OCI-LY7 (cell line): ENCODE results near the gene SERGEF. TPM values are rescaled to one million over a fixed set of nuclear protein-coding genes. Genes with fewer than 3 reads are reported as not detected.

Experiments used
- BruUV-seq: library from RNA; stranded (reverse); fragments of 400-500 nt; replicated peaks from 2 replicates; lab custom pipeline; 2021; lab: Mats Ljungman, UMichigan
- CTCF ChIA-PET: fragments of 300-600 bp; sonication (Branson Sonifier 250); formaldehyde crosslinking; loops from one replicate; lab custom pipeline; 2022; ENCODE audit warnings: antibody characterized with exemption; ENCODE audit not compliant: unreplicated experiment; lab: Charles Lee
- POLR2A ChIA-PET: fragments of 300-600 bp; sonication (Branson Sonifier 250); formaldehyde crosslinking; loops from one replicate; lab custom pipeline; 2022; ENCODE audit warnings: antibody characterized with exemption; lab: Charles Lee
- DNase-seq: peaks from one replicate; pipeline ENCODE4 v3.0.0-alpha.2; 2015; ENCODE audit warnings: low spot score
- H2AFZ ChIP-seq: fragments of 200-600 bp; sonication (generic), shearing (Covaris generic); 2 replicates; pipeline ENCODE4 v1.6.1; 2014; ENCODE audit warnings: mild to moderate bottlenecking, antibody characterized with exemption, low read length, moderate library complexity
- H3K27ac ChIP-seq: fragments of 200-600 bp; sonication (generic); 2 replicates; pipeline ENCODE4 v1.5.1; 2014; ENCODE audit warnings: mixed run types, low read depth, mild to moderate bottlenecking, moderate library complexity, low read length, inconsistent platforms; ENCODE audit not compliant: poor library complexity, severe bottlenecking
- H3K36me3 ChIP-seq: fragments of 200-600 bp; sonication (generic); 2 replicates; pipeline ENCODE4 v1.6.1; 2014; ENCODE audit warnings: mild to moderate bottlenecking, antibody characterized with exemption, low read length, moderate library complexity, mixed read lengths; ENCODE audit not compliant: insufficient read depth
- H3K4me1 ChIP-seq: fragments of 200-600 bp; sonication (generic); 2 replicates; pipeline ENCODE4 v1.5.1; 2014; ENCODE audit warnings: mild to moderate bottlenecking, low read length; ENCODE audit not compliant: insufficient read depth, poor library complexity, severe bottlenecking
- H3K4me2 ChIP-seq: fragments of 200-600 bp; sonication (generic); 2 replicates; pipeline ENCODE4 v1.6.1; 2014; ENCODE audit warnings: mild to moderate bottlenecking, low read length
- H3K4me3 ChIP-seq: fragments of 200-600 bp; sonication (generic); 2 replicates; pipeline ENCODE4 v1.5.1; 2014; ENCODE audit warnings: mild to moderate bottlenecking, low read depth, low read length; ENCODE audit not compliant: poor library complexity, severe bottlenecking
- H3K79me2 ChIP-seq: fragments of 200-600 bp; sonication (generic); 2 replicates; pipeline ENCODE4 v1.6.1; 2016; ENCODE audit warnings: low read depth, mild to moderate bottlenecking, low read length, moderate library complexity, mixed read lengths; ENCODE audit not compliant: insufficient read depth
- H3K9me2 ChIP-seq: fragments of 200-600 bp; sonication (generic); 2 replicates; pipeline ENCODE4 v1.6.1; 2016; ENCODE audit warnings: mild to moderate bottlenecking, low read length, mixed read lengths; ENCODE audit not compliant: insufficient read depth
- H3K9me3 ChIP-seq: fragments of 200-600 bp; sonication (generic); 2 replicates; pipeline ENCODE4 v1.6.1; 2014; ENCODE audit warnings: mild to moderate bottlenecking, mixed run types, low read length, mixed read lengths
- H4K20me1 ChIP-seq: fragments of 200-600 bp; sonication (generic); 2 replicates; pipeline ENCODE4 v1.6.1; 2014; ENCODE audit warnings: mild to moderate bottlenecking, antibody characterized with exemption, low read length, moderate library complexity, mixed read lengths; ENCODE audit not compliant: insufficient read depth
- EZH2phosphoT487 ChIP-seq: fragments of 200-600 bp; sonication (generic); IDR thresholded peaks from 2 replicates; pipeline ENCODE4 v1.6.1; 2018; ENCODE audit warnings: low read depth, borderline replicate concordance, mild to moderate bottlenecking, mixed run types, antibody characterized with exemption, low read length, moderate library complexity, mixed read lengths
- intact Hi-C: fragments of 100-400 bp; cut with micrococcal nuclease; formaldehyde crosslinking; loops from one replicate; pipeline ENCODE4 v1.10.0; 2022; ENCODE audit not compliant: unreplicated experiment
- total RNA-seq, 2 experiments: library from RNA; depleted of rRNA in 1 of 2; stranded (reverse); fragments of >200 nt in 1 of 2; shearing (Covaris generic) in 1 of 2; gene quantifications; 2 replicates each; pipeline ENCODE4 v1.2.3, GENCODE V29; 2014 to 2022
- TF ChIP-seq, protein P1 (sequence below): fragments of 200-600 bp; sonication (generic); conservative IDR thresholded peaks from 2 replicates; pipeline ENCODE4 v1.5.1; 2014; ENCODE audit warnings: mild to moderate bottlenecking, antibody characterized with exemption, low read length, moderate library complexity, mixed read lengths

The SERGEF gene
- total RNA-seq, 2 experiments from 2014 or later: 35.4 to 42.2 TPM

GRCh38 chr11:17794981-17795380 lies 217.9 kb downstream of the SERGEF start:
- Histone ChIP-seq H3K9me2 (no peaks in the 10 kb centered on the region), H3K9me3 (no peaks in the 10 kb centered on the region), H2AFZ (no peak overlapping the region), H3K79me2 (no peaks in the 10 kb centered on the region), H3K36me3 (no peaks in the 10 kb centered on the region), H3K4me1 (no peaks in the 10 kb centered on the region), H4K20me1 (no peaks in the 10 kb centered on the region), H3K4me2 (no peak overlapping the region), H3K4me3 (no peak overlapping the region), H3K27ac (no peak overlapping the region)
- BruUV-seq: no TSS peak
- ChIA-PET CTCF (no interaction called here), POLR2A (no interaction called here)
- no peak for DNase-seq
- intact Hi-C loops: no loop called here
- no peak for TF ChIP-seq EZH2phosphoT487
- TF ChIP-seq, protein P1, sequence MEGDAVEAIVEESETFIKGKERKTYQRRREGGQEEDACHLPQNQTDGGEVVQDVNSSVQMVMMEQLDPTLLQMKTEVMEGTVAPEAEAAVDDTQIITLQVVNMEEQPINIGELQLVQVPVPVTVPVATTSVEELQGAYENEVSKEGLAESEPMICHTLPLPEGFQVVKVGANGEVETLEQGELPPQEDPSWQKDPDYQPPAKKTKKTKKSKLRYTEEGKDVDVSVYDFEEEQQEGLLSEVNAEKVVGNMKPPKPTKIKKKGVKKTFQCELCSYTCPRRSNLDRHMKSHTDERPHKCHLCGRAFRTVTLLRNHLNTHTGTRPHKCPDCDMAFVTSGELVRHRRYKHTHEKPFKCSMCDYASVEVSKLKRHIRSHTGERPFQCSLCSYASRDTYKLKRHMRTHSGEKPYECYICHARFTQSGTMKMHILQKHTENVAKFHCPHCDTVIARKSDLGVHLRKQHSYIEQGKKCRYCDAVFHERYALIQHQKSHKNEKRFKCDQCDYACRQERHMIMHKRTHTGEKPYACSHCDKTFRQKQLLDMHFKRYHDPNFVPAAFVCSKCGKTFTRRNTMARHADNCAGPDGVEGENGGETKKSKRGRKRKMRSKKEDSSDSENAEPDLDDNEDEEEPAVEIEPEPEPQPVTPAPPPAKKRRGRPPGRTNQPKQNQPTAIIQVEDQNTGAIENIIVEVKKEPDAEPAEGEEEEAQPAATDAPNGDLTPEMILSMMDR: no peak

GRCh38 chr11:17793642-17794170 lies 219.1 kb downstream of the SERGEF start:
- TF ChIP-seq, protein P1: no peak
- no peak for TF ChIP-seq EZH2phosphoT487
- ChIA-PET POLR2A (interaction anchor here (1.2 kb wide), 1 partner anchor 118 kb away, joined by 3 read pairs; no protein-coding TSS in a partner anchor), CTCF (no interaction called here)
- H3K36me3 ChIP-seq: no peaks in the 10 kb centered on the region
- no peak overlapping the region for H3K27ac ChIP-seq
- no TSS peak for BruUV-seq
- no peak overlapping the region for H3K4me3 ChIP-seq
- H4K20me1 ChIP-seq: no peaks in the 10 kb centered on the region
- no peaks in the 10 kb centered on the region for H3K9me3 ChIP-seq
- no peaks in the 10 kb centered on the region for H3K9me2 ChIP-seq
- no peak overlapping the region for H2AFZ ChIP-seq
- H3K79me2 ChIP-seq: no peaks in the 10 kb centered on the region
- no peaks in the 10 kb centered on the region for H3K4me1 ChIP-seq
- no peak overlapping the region for H3K4me2 ChIP-seq
- DNase-seq: no peak
- intact Hi-C loops: no loop called here

DNA sequence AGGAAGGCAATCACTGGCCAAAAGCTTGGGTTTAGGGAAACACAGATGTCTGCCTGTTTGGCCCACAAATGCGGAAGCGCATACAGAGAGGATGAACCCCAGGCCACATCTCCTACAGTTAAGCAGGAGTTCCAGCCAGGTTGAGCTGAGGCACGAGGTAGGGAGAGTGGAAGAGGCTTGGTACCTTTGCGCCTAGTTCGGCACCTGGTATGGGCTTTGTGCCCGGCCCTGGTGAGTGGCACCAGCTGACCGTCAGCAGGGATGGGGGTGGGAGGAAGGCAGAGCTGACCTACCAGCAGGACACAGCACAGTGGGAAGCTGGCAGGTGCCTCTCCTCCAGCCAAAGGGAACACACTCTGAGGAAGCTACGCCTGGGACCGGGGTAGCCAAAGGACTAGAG lies 220.7 kb downstream of the SERGEF start:
- no peak for TF ChIP-seq EZH2phosphoT487
- TF ChIP-seq, protein P1: no peak
- no peaks in the 10 kb centered on the region for H3K9me3 ChIP-seq
- H3K79me2 ChIP-seq: no peaks in the 10 kb centered on the region
- intact Hi-C loops: no loop called here
- no peaks in the 10 kb centered on the region for H3K9me2 ChIP-seq
- ChIA-PET CTCF (no interaction called here), POLR2A (no interaction called here)
- no peaks in the 10 kb centered on the region for H3K36me3 ChIP-seq
- H4K20me1 ChIP-seq: no peaks in the 10 kb centered on the region
- no peak for DNase-seq
- no peak overlapping the region for H2AFZ ChIP-seq
- no TSS peak for BruUV-seq
- no peak overlapping the region for H3K27ac ChIP-seq
- no peak overlapping the region for H3K4me3 ChIP-seq
- H3K4me2 ChIP-seq: no peak overlapping the region
- H3K4me1 ChIP-seq: no peaks in the 10 kb centered on the region
